HEK293T (cell line): ENCODE data around the gene CARTPT.

Experiments
- BHLHE40 ChIP-seq: fragments of 450-650 bp; IDR thresholded peaks from 2 replicates; pipeline ENCODE4 v1.6.1; 2016; ENCODE audit warnings: mild to moderate bottlenecking, moderate library complexity, borderline replicate concordance
- FOXA1 ChIP-seq: fragments of 450-650 bp; IDR thresholded peaks from 2 replicates; pipeline ENCODE4 v1.6.1; 2016; ENCODE audit warnings: mild to moderate bottlenecking
- FOXK2 ChIP-seq: fragments of 450-650 bp; IDR thresholded peaks from 2 replicates; pipeline ENCODE4 v1.6.1; 2016; ENCODE audit warnings: mild to moderate bottlenecking
- FOXM1 ChIP-seq: fragments of 450-650 bp; IDR thresholded peaks from 2 replicates; pipeline ENCODE4 v1.6.1; 2017; ENCODE audit warnings: mild to moderate bottlenecking, borderline replicate concordance
- HDGF ChIP-seq: fragments of 450-650 bp; IDR thresholded peaks from 2 replicates; pipeline ENCODE4 v1.6.1; 2017; ENCODE audit warnings: antibody characterized with exemption, borderline replicate concordance
- L3MBTL2 ChIP-seq: fragments of 450-650 bp; conservative IDR thresholded peaks from 2 replicates; pipeline ENCODE4 v1.6.1; 2016; ENCODE audit warnings: mild to moderate bottlenecking
- PKNOX1 ChIP-seq: fragments of 450-650 bp; IDR thresholded peaks from 2 replicates; pipeline ENCODE4 v1.6.1; 2016
- SP1 ChIP-seq: fragments of 450-650 bp; IDR thresholded peaks from 2 replicates; pipeline ENCODE4 v1.6.1; 2017
- SUZ12 ChIP-seq: fragments of 450-650 bp; IDR thresholded peaks from 2 replicates; pipeline ENCODE4 v1.6.1; 2016; ENCODE audit warnings: mild to moderate bottlenecking
- TARDBP ChIP-seq: fragments of 450-650 bp; IDR thresholded peaks from 2 replicates; pipeline ENCODE4 v1.6.1; 2016

GRCh38 chr5:71737931-71738539 is 19.0 kb downstream of the CARTPT start:
- TF ChIP-seq SP1 (no peak), PKNOX1 (no peak), FOXA1 (no peak), TARDBP (no peak), BHLHE40 (no peak), SUZ12 (no peak), FOXM1 (no peak), FOXK2 (no peak), L3MBTL2 (no peak), HDGF (no peak)
